Epithelial cell of alveolus of lung (primary cell): ENCODE measurements around the gene CRCP. TPM values are rescaled to one million over a fixed set of nuclear protein-coding genes. Genes with fewer than 3 reads are reported as not detected.

Experiments used
- total RNA-seq: library from RNA; depleted of rRNA; stranded (reverse); fragments of >200 nt; gene quantifications from 2 replicates; pipeline ENCODE4 v1.2.1, GENCODE V29; 2015

The CRCP gene
- total RNA-seq, result 21.7 and 22.2 TPM in 2 replicates

DNA sequence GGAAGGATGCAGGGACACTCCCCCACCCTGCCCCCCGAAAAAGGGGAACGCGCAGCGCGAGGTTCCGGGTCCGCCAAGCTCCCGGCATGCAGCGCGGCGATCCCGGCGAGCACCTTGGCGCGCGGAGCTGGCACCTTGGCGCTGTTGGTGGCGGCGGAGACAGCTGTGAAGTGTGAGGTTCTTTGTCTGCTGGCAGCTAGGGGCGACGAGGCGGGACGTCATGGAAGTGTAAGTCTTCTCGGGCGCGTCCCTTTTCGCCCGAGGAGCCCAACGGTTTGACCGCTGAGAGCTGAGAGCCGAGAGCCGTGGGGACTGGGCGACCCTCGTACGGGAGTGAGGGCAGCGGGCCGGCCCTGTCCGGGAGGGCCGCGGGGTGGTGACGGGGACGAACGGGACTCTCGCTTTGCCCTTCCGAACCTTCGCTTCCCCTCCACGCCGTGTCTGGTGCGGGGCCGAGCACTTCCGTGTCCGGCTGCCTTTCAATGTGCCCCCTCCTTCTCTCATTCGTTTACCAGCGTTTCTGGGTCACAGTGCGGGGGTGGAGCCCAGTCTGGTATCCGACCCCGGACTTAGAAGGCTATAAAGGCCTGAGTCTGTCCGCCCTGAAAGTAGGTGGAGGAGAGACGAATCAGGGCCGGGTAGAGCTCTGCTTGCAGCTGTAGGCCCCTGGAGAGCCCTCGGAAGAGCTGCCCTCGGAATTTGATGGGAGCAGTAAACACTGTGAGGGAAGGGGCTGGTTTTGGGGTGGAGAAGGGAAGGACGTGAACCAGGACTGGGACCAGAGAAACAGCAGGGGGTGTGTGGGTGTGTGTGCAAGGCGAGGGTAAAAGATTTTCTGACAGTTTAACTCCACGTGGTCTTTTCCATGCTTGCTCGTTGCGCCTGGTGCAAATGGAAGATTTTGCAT, at the start of gene CRCP:
CRCP (plus strand) TSS at position 105 of the 907 bp plus-strand sequence; CDS start at position 221, 116 bp downstream.

DNA sequence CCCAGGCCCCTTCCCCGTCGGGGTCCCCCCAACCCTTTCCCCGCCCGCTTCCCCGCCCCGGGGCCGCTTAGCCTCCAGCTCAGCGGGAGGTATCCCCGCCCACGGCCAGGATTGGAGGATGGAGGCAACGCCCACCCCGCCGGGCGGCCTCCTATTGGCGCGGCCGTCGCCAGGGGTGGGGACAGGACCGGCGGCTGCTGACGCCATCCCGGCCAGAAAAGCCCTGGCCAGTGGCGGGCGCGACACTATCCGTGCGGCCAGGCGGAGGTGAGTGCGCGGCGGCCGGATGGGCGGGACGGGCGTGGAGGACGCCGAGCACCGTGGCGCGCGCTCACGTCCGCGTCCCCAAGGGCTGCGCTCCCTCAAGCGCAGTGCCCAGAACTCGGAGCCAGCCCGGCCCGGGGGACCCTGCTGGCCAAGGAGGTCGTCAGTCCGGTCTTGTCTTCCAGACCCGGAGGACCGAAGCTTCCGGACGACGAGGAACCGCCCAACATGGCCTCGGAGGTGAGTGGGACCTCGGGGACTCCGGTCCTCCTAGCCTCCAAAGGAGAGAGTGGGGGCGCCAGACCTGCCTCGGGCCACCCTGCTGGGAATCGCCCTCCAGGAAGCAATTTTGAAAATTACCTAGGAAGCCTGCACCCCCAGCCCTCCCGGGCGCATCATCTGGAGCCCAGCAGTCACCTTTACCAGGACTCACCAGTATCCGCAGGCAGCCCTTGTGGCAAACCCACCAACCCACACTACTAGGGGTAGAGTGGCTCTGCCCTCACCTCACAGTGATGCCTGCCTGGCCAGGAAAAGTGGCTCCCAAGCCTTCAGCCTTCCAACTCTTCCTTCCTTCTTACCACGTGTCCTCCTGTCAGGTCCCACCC, 38.8 kb upstream of the CRCP start, which contains the start of gene ASL:
ASL (plus strand) TSS at position 230 of the 872 bp plus-strand sequence; CDS start at position 493, 263 bp downstream.

Other genes with a start within 250 kb of the CRCP start
- 9.8 and 15.5 TPM in 2 replicates for gene VKORC1L1, start 241.8 kb upstream of the CRCP start, total RNA-seq
- 23.7 and 41.9 TPM in 2 replicates for gene GUSB, start 132.6 kb upstream of the CRCP start, total RNA-seq
- gene ASL, start 39.0 kb upstream of the CRCP start, total RNA-seq, result 58.2 and 84.7 TPM in 2 replicates
- gene TPST1, start 90.5 kb downstream of the CRCP start, total RNA-seq, result 71.6 and 122 TPM in 2 replicates